Spleen (tissue), 11 donors: ENCODE measurements around the gene TNN. TPM values are rescaled to one million over a fixed set of nuclear protein-coding genes. Genes with fewer than 3 reads are reported as not detected.

ENCODE experiments used
- DNase-seq: peaks from one replicate; pipeline ENCODE4 v3.0.0-alpha.2; 2020
- H3K27ac ChIP-seq, 8 donors: fragments of 200-600 bp; sonication (generic) in 7 of 8; 1 replicate in 4 of 8; 2 replicates in 4 of 8; pipeline versions ENCODE4 v1.5.0 to v1.8.0; 2016 to 2021; ENCODE audit warnings: inconsistent platforms in 4 of 8, mild to moderate bottlenecking in 4 of 8, moderate library complexity in 1 of 8
- H3K27me3 ChIP-seq, 7 donors: fragments of 200-600 bp; sonication (generic) in 6 of 7; replicated peaks in 1 of 7; 1 replicate in 4 of 7; 2 replicates in 3 of 7; pipeline versions ENCODE4 v1.5.0 to v1.8.0; 2016 to 2021; ENCODE audit warnings: inconsistent platforms in 3 of 7, mild to moderate bottlenecking in 1 of 7
- H3K36me3 ChIP-seq, 6 donors: fragments of 200-600 bp; sonication (generic) in 5 of 6; 1 replicate in 4 of 6; 2 replicates in 2 of 6; pipeline versions ENCODE4 v1.5.0 to v1.8.0; 2016 to 2021; ENCODE audit warnings: inconsistent platforms in 2 of 6
- H3K4me1 ChIP-seq, 6 donors: fragments of 200-600 bp; sonication (generic) in 5 of 6; 1 replicate in 3 of 6; 2 replicates in 3 of 6; pipeline versions ENCODE4 v1.5.0 to v1.8.0; 2016 to 2021; ENCODE audit warnings: inconsistent platforms in 3 of 6
- H3K4me3 ChIP-seq, 8 donors: fragments of 200-600 bp; sonication (generic) in 7 of 8; 1 replicate in 4 of 8; 2 replicates in 4 of 8; pipeline versions ENCODE4 v1.5.0 to v1.8.0; 2016 to 2021; ENCODE audit warnings: inconsistent platforms in 4 of 8, mild to moderate bottlenecking in 4 of 8, moderate library complexity in 2 of 8
- H3K9me3 ChIP-seq, 8 donors: fragments of 200-600 bp; sonication (generic) in 7 of 8; 1 replicate in 4 of 8; 2 replicates in 4 of 8; pipeline versions ENCODE4 v1.5.0 to v1.8.0; 2016 to 2021; ENCODE audit warnings: inconsistent platforms in 4 of 8
- CTCF ChIP-seq, 11 experiments: fragments of 200-600 bp in 7 of 11; fragments of 450-650 bp in 4 of 11; sonication (generic) in 4 of 11; IDR thresholded peaks in 8 of 11; conservative IDR thresholded peaks in 3 of 11; 1 replicate in 7 of 11; 2 replicates in 4 of 11; pipeline versions ENCODE4 v1.4.0 to v1.8.0; 2016 to 2021; ENCODE audit warnings: antibody characterized with exemption in 11 of 11, inconsistent platforms in 4 of 11, mild to moderate bottlenecking in 1 of 11
- POLR2A ChIP-seq, 3 donors: fragments of 450-650 bp; IDR thresholded peaks; one replicate each; pipeline ENCODE4 v1.5.1; 2017; ENCODE audit warnings: antibody characterized with exemption in 3 of 3, mild to moderate bottlenecking in 1 of 3
- POLR2AphosphoS5 ChIP-seq, 3 donors: sonication (generic); formaldehyde crosslinking; IDR thresholded peaks; one replicate each; pipeline ENCODE4 v1.5.1; 2017; ENCODE audit warnings: antibody characterized with exemption in 3 of 3
- WGBS, 5 donors: extraction: QIAGEN DNeasy Blood & Tissue Kit in 3 of 5; methylation state at CpG; one replicate each; pipeline versions ENCODE4 v1.1.5 to v1.1.7; 2013 to 2018; 5-methylcytosine and 5-hydroxymethylcytosine counted together
- intact Hi-C: fragments of 100-400 bp; cut with DNase I; formaldehyde crosslinking; loops from one replicate; pipeline ENCODE4 v1.15.0; 2023; ENCODE audit warnings: low total_unique reads
- polyA plus RNA-seq, 3 donors: library from polyadenylated mRNA; stranded (reverse); fragments of 200-250 nt; gene quantifications; one replicate each; pipeline ENCODE4 v1.2.1, GENCODE V29; 2013
- total RNA-seq, 7 donors: library from RNA; depleted of rRNA in 3 of 7; stranded (reverse); fragments of >200 nt in 3 of 7; fragmentation: NEBNext Ultra II Directional in 4 of 7; extraction: Animal tissue kit (Norgen Biotek cat#: 25700) in 4 of 7; gene quantifications; one replicate each; pipeline versions ENCODE4 v1.1.0 to v1.2.1, GENCODE V29; 2016 to 2021
- donor health status: healthy with polysubstance abuse.
- donor health status: DM: no; HTN: no; CAD: no; lungs with moderate emphysema.
- donor health status: DM: no; HTN: no; CAD: no.
- donor health status: Bipolar disorder and iron deficiency.
- donor health status: healthy.
- donor health status: DM: no; HTN: no; CAD: no.
- donor health status: DM: yes; HTN: yes; CAD: no.

The TNN gene
- total and polyA plus RNA-seq, 10 donors = 0.03 to 1.3 (median 0.37) TPM

- Histone ChIP-seq H3K27ac (no peak overlapping the region), H3K36me3 (no peaks in the 10 kb centered on the region), H3K27me3 (peaks cover 0 to 37% (median 0%) of the 10 kb centered on the region in 7 donors), H3K9me3 (no peaks in the 10 kb centered on the region), H3K4me3 (no peak overlapping the region), H3K4me1 (peaks cover 0 to 33% (median 20%) of the 10 kb centered on the region in 6 donors)
- no peak for DNase-seq
- 79 to 90% (median 86%) methylated on average over 9 of the region's 9 CpGs for WGBS, 5 donors
- intact Hi-C loops = loop anchor here (5.0 kb wide), 1 partner anchor 332 kb away; no protein-coding TSS in a partner anchor
- no peak for TF ChIP-seq POLR2AphosphoS5 (IDR thresholded peaks at IDR 0.05)
- no peak for TF ChIP-seq POLR2A (IDR thresholded peaks at IDR 0.05)
- no peak for TF ChIP-seq CTCF (IDR thresholded peaks at IDR 0.05 in 8 of 11, conservative IDR thresholded peaks at IDR 0.05 in 3 of 11)
These were observed 83.1 kb downstream of the TNN start for GRCh38 chr1:175150596-175151319.

DNA sequence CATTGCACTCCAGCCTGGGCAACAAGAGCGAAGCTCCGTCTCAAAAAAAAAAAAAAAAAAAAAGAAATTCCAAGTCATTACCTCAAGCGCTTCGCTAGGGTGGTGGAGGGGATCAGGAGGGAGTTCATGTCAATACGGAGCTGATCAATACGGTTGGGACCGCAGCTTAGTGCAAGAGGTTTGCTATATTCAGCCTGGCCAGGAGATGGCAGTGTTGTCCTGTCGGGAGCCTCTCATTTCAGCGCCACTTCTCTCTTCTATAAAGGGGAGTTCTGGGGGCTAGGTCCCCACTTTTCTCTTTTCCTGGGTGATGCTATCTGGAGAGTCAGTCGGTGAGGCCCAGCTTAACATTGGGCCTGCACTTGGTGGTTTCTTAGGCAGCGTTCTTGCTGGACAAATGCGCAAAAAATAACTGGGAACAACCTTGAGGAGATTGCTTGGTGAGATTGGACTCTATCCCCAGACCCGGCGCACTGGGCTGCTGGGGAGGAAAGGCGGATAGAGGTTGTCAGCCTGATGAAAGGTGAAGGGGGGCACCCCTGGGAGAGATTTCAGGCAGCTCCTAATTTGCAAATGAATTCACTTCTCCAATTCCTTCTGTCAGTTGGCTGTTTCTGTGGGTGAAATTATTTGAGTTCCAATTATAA is 84.5 kb downstream of the TNN start:
- peak; percentile 80 for DNase-seq
- no peak overlapping the region for H3K4me3 ChIP-seq
- 4 to 9% (median 9%) methylated on average over 13 to 15 of the region's 15 CpGs for WGBS, 5 donors
- intact Hi-C loops = loop anchor here (5.0 kb wide), 1 partner anchor 330 kb away; no protein-coding TSS in a partner anchor
- peaks cover 0 to 32% (median 0%) of the 10 kb centered on the region in 7 donors for H3K27me3 ChIP-seq
- H3K27ac ChIP-seq = no peak overlapping the region
- peaks cover 0 to 29% (median 16%) of the 10 kb centered on the region in 6 donors for H3K4me1 ChIP-seq
- H3K9me3 ChIP-seq = no peaks in the 10 kb centered on the region
- H3K36me3 ChIP-seq = no peaks in the 10 kb centered on the region
- TF ChIP-seq POLR2AphosphoS5 (IDR thresholded peaks at IDR 0.05) (no peak), CTCF (IDR thresholded peaks at IDR 0.05 in 8 of 11, conservative IDR thresholded peaks at IDR 0.05 in 3 of 11) (peak; percentile 70 to 93 (median 86))

DNA sequence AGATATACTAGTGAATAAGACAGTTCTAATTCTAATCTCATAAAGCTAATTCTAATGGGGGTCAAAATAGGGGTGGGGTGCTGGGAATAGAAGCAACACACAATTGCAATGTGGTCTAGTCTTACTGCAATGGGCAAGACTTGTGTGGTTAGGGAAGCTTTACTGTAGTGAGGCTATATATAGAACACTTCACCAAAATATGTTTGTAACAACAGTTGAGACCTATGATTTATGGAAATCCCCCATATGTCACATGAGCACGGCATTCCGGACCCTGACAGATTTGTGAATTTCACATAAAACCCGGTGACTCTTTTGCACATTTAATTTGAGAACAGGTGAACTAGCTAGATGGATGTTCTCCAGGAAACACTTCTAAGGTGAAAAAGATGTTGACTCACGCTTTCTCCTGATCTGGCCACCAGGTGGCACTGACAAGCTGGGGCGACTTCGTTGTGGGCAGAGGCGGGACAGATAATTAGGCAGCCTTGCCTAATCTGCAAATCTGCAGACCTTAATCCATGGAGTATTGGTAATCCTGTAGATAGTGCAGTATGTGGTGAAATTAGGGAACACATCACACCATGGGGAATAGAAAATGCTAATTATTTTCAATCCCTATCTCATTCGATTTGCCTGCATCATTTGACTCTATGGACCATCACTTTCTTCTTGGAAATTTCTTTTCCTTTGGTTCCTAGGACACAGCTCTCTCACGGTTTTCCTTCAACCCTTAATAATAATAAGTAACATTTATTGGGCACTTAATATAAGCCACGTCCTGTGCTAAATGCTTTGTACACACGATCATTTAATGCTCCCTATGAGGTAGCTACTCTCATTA is 87.2 kb downstream of the TNN start:
- peaks cover 0 to 25% (median 13%) of the 10 kb centered on the region in 6 donors for H3K36me3 ChIP-seq
- intact Hi-C loops = loop anchor here (2.0 to 5.0 kb wide), 2 partner anchors 164 to 327 kb away; no protein-coding TSS in a partner anchor
- no peak overlapping the region for H3K4me3 ChIP-seq
- peak overlapping the region in 2 of 8 donors; percentile 22 to 42 for H3K27ac ChIP-seq
- peak; percentile 91 for DNase-seq
- H3K9me3 ChIP-seq = no peaks in the 10 kb centered on the region
- H3K4me1 ChIP-seq = peaks cover 0 to 29% (median 16%) of the 10 kb centered on the region in 6 donors
- H3K27me3 ChIP-seq = peaks cover 0 to 32% (median 0%) of the 10 kb centered on the region in 7 donors
- TF ChIP-seq POLR2A (IDR thresholded peaks at IDR 0.05) (no peak), POLR2AphosphoS5 (IDR thresholded peaks at IDR 0.05) (peak in 1 of 3 donors; percentile 61), CTCF (IDR thresholded peaks at IDR 0.05 in 8 of 11, conservative IDR thresholded peaks at IDR 0.05 in 3 of 11) (peak; percentile 72 to 89 (median 84))
- 23 to 28% (median 26%) methylated on average over 11 of the region's 11 CpGs for WGBS, 5 donors
